ENCODE data around the gene CORO2B. TPM values are rescaled to one million over a fixed set of nuclear protein-coding genes. Genes with fewer than 3 reads are reported as not detected.
A peak's percentile ranks its signal among the peaks of the same experiment; 100 is the strongest.

The CORO2B gene
- total and polyA plus RNA-seq, 2 of the 13 experiments (the other 11 are each of a cell fraction or from before 2014, with no cell fraction given), result 0.35 to 0.63 TPM

- TF ChIP-seq ZNF879 (CRISPR knock-in tag; IDR thresholded peaks at IDR 0.05), result no peak
- TF ChIP-seq KLF11 (CRISPR knock-in tag; IDR thresholded peaks at IDR 0.05), result no peak
Measured at GRCh38 chr15:68726246-68726645, 147.5 kb downstream of the CORO2B start (continued).

DNA sequence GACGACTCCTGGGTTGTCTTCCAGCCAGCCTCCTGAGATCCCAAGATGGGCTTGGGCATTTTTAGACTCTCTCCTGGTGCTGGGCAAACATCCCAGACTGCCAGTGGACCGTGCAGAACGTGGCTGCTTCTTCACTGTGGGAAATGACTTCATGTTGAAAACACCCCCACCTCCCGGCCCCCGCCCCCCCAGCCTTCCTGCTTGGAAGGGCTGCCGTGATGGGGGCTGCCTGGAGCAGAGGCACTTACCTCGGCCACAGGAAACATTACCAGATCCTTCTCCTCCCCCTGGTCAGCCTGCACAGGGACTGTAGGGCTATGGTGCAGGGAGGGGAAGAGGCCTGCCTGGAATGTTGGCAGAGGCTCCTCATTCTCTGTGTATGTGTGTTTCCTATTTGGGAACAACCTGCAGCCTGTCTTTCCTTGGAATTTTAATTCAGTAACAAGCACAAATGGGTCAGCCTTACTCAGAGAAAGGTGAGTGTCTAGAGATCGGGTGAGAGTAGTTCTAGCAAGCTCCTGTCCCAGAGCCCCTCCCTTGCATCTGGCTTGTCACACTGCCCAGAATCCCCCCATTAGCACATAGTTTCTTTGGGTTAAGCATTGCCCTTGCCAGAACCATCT is 151.1 kb downstream of the CORO2B start:
- Histone ChIP-seq H3K27ac (ENCODE audit: extremely low read length, insufficient read depth, low read length) (no peak overlapping the region), H2AFZ (ENCODE audit: low read length) (no peak overlapping the region), H3K36me3 (replicated peaks in 1 of 2; ENCODE audit: control insufficient read depth in 1 of 2, insufficient read depth in 2 of 2, low read length in 2 of 2) (no peaks in the 10 kb centered on the region), H3K27me3 (ENCODE audit: control insufficient read depth in 1 of 2, insufficient read depth in 2 of 2, low read length in 2 of 2) (peaks cover 2 to 34% of the 10 kb centered on the region in 2 experiments; a peak in 4 of 5 replicates), H4K20me1 (ENCODE audit: insufficient read depth, low read length) (no peaks in the 10 kb centered on the region), H3K9me3 (ENCODE audit: low read length) (no peaks in the 10 kb centered on the region), H3K4me3 (replicated peaks in 1 of 3; ENCODE audit: insufficient read depth in 1 of 3, low read depth in 2 of 3, low read length in 3 of 3) (no peak overlapping the region), H3K4me2 (ENCODE audit: low read depth, low read length) (no peak overlapping the region), H3K9ac (ENCODE audit: insufficient read depth, low read depth, low read length) (no peak overlapping the region), H3K79me2 (ENCODE audit: insufficient read depth, low read length) (no peaks in the 10 kb centered on the region), H3K4me1 (ENCODE audit: insufficient read depth, low read length) (no peaks in the 10 kb centered on the region)
- BruUV-seq (replicated peaks), result no TSS peak
- ChIA-PET CTCF (ENCODE audit: low intra/inter-chr PET ratio, low total read pairs) (interaction anchor here (1.3 to 2.6 kb wide), 2 partner anchors 146 to 195 kb away, joined by 7 to 29 read pairs; no protein-coding TSS in a partner anchor), POLR2A (no interaction called here)
- peak; percentile 25; the same call in 2 of the 3 replicates for ATAC-seq
- DNase-seq (ENCODE audit: low spot score), result no peak
- no peak for FAIRE-seq
- intact Hi-C loops (cut with micrococcal nuclease; ENCODE audit: unreplicated experiment), result loop anchor here (2.0 kb wide), 1 partner anchor 195 kb away; no protein-coding TSS in a partner anchor
- TF ChIP-seq FOXO4 (CRISPR knock-in tag; conservative IDR thresholded peaks at IDR 0.05), result no peak
- no peak for TF ChIP-seq ASH2L (IDR thresholded peaks at IDR 0.05; ENCODE audit: insufficient read length, low read depth, low read length)
- TF ChIP-seq PLSCR1 (CRISPR knock-in tag; IDR thresholded peaks at IDR 0.05; ENCODE audit: borderline replicate concordance), result no peak
- WGBS (ENCODE audit: low lambda C conversion rate), result 0% methylated on average over 2 of the region's 8 CpGs
- in situ Hi-C loops (cut with HindIII; ENCODE audit: extremely low pct_ligation_motif_present, low pct_unique_long_range_greater_than_20kb), result loop anchor here (5.0 kb wide), 1 partner anchor 147 kb away; no protein-coding TSS in a partner anchor

Data from HepG2 (cell line).